HepG2 (cell line): ENCODE measurements around the gene ARHGAP35. TPM values are rescaled to one million over a fixed set of nuclear protein-coding genes. Genes with fewer than 3 reads are reported as not detected.

Experiments used
- AHR ChIP-seq: IDR thresholded peaks from 2 replicates; pipeline ENCODE4 v1.6.1; 2018; ENCODE audit warnings: missing genetic modification reagents, missing compliant biosample characterization
- BATF2 ChIP-seq: sonication (generic); formaldehyde crosslinking; IDR thresholded peaks from 2 replicates; pipeline ENCODE4 v1.8.0; 2022; ENCODE audit warnings: mild to moderate bottlenecking, missing genetic modification reagents, moderate library complexity
- FOXA3 ChIP-seq: IDR thresholded peaks from 2 replicates; pipeline ENCODE4 v1.6.1; 2016; ENCODE audit warnings: missing genetic modification reagents, missing compliant biosample characterization
- ZNF644 ChIP-seq: IDR thresholded peaks from 2 replicates; pipeline ENCODE4 v1.6.1; 2016; ENCODE audit warnings: low read depth
- ZSCAN30 ChIP-seq: sonication (generic); formaldehyde crosslinking; IDR thresholded peaks from 2 replicates; pipeline ENCODE4 v1.5.0; 2020; ENCODE audit warnings: mild to moderate bottlenecking, missing genetic modification reagents
- polyA plus RNA-seq, 8 experiments: library from polyadenylated mRNA; depleted of rRNA in 3 of 8; stranded (reverse) in 7 of 8; unstranded in 1 of 8; fragments of >200 nt; fragmentation: Illumina TruSeq in 4 of 8; extraction: Trizol in 4 of 8; gene quantifications; 2 replicates each; pipeline versions ENCODE4 v1.2.1 to v1.2.3, GENCODE V29; 2011 to 2016; ENCODE audit warnings: low read depth in 4 of 8, missing spikeins in 1 of 8, mixed read lengths in 1 of 8; ENCODE audit not compliant: insufficient read depth in 1 of 8
- total RNA-seq, 5 experiments: library from RNA; depleted of rRNA; stranded (reverse); fragments of >200 nt; fragmentation: Illumina TruSeq; extraction: Trizol; gene quantifications; 2 replicates each; pipeline ENCODE4 v1.2.3, GENCODE V29; 2016; ENCODE audit warnings: low read depth in 1 of 5
- TF ChIP-seq, protein P1 (sequence below): sonication (generic); formaldehyde crosslinking; IDR thresholded peaks from 2 replicates; pipeline ENCODE4 v1.5.0; 2020; ENCODE audit warnings: mild to moderate bottlenecking, missing genetic modification reagents
- TF ChIP-seq, protein P2 (sequence below): conservative IDR thresholded peaks from 2 replicates; pipeline ENCODE4 v1.6.1; 2018; ENCODE audit warnings: missing genetic modification reagents
- TF ChIP-seq, protein P3 (sequence below): sonication (generic); formaldehyde crosslinking; IDR thresholded peaks from 2 replicates; pipeline ENCODE4 v1.5.1; 2020; ENCODE audit warnings: mild to moderate bottlenecking, moderate library complexity, missing genetic modification reagents
- TF ChIP-seq, protein P4 (sequence below): sonication (generic); formaldehyde crosslinking; IDR thresholded peaks from 2 replicates; pipeline ENCODE4 v1.5.1; 2020; ENCODE audit warnings: mild to moderate bottlenecking, missing genetic modification reagents, moderate library complexity

ARHGAP35 gene
- total and polyA plus RNA-seq, 2 of the 13 experiments (the other 11 are each of a cell fraction or from before 2014, with no cell fraction given), result 30.1 to 30.2 TPM

GRCh38 chr19:46886546-46887239, 25.9 kb downstream of the ARHGAP35 start (continued):
- TF ChIP-seq, protein P1, sequence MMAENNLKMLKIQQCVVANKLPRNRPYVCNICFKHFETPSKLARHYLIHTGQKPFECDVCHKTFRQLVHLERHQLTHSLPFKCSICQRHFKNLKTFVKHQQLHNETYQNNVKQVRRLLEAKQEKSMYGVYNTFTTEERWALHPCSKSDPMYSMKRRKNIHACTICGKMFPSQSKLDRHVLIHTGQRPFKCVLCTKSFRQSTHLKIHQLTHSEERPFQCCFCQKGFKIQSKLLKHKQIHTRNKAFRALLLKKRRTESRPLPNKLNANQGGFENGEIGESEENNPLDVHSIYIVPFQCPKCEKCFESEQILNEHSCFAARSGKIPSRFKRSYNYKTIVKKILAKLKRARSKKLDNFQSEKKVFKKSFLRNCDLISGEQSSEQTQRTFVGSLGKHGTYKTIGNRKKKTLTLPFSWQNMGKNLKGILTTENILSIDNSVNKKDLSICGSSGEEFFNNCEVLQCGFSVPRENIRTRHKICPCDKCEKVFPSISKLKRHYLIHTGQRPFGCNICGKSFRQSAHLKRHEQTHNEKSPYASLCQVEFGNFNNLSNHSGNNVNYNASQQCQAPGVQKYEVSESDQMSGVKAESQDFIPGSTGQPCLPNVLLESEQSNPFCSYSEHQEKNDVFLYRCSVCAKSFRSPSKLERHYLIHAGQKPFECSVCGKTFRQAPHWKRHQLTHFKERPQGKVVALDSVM, result no peak
- TF ChIP-seq ZSCAN30 (CRISPR knock-in tag), result no peak
- no peak for TF ChIP-seq BATF2 (CRISPR knock-in tag)
- TF ChIP-seq, protein P2, sequence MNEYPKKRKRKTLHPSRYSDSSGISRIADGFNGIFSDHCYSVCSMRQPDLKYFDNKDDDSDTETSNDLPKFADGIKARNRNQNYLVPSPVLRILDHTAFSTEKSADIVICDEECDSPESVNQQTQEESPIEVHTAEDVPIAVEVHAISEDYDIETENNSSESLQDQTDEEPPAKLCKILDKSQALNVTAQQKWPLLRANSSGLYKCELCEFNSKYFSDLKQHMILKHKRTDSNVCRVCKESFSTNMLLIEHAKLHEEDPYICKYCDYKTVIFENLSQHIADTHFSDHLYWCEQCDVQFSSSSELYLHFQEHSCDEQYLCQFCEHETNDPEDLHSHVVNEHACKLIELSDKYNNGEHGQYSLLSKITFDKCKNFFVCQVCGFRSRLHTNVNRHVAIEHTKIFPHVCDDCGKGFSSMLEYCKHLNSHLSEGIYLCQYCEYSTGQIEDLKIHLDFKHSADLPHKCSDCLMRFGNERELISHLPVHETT (CRISPR knock-in tag), result no peak
- TF ChIP-seq, protein P3, sequence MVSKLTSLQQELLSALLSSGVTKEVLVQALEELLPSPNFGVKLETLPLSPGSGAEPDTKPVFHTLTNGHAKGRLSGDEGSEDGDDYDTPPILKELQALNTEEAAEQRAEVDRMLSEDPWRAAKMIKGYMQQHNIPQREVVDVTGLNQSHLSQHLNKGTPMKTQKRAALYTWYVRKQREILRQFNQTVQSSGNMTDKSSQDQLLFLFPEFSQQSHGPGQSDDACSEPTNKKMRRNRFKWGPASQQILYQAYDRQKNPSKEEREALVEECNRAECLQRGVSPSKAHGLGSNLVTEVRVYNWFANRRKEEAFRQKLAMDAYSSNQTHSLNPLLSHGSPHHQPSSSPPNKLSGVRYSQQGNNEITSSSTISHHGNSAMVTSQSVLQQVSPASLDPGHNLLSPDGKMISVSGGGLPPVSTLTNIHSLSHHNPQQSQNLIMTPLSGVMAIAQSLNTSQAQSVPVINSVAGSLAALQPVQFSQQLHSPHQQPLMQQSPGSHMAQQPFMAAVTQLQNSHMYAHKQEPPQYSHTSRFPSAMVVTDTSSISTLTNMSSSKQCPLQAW (CRISPR knock-in tag), result no peak
- TF ChIP-seq, protein P4, sequence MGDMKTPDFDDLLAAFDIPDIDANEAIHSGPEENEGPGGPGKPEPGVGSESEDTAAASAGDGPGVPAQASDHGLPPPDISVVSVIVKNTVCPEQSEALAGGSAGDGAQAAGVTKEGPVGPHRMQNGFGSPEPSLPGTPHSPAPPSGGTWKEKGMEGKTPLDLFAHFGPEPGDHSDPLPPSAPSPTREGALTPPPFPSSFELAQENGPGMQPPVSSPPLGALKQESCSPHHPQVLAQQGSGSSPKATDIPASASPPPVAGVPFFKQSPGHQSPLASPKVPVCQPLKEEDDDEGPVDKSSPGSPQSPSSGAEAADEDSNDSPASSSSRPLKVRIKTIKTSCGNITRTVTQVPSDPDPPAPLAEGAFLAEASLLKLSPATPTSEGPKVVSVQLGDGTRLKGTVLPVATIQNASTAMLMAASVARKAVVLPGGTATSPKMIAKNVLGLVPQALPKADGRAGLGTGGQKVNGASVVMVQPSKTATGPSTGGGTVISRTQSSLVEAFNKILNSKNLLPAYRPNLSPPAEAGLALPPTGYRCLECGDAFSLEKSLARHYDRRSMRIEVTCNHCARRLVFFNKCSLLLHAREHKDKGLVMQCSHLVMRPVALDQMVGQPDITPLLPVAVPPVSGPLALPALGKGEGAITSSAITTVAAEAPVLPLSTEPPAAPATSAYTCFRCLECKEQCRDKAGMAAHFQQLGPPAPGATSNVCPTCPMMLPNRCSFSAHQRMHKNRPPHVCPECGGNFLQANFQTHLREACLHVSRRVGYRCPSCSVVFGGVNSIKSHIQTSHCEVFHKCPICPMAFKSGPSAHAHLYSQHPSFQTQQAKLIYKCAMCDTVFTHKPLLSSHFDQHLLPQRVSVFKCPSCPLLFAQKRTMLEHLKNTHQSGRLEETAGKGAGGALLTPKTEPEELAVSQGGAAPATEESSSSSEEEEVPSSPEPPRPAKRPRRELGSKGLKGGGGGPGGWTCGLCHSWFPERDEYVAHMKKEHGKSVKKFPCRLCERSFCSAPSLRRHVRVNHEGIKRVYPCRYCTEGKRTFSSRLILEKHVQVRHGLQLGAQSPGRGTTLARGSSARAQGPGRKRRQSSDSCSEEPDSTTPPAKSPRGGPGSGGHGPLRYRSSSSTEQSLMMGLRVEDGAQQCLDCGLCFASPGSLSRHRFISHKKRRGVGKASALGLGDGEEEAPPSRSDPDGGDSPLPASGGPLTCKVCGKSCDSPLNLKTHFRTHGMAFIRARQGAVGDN (CRISPR knock-in tag), result no peak
- no peak for TF ChIP-seq ZNF644 (CRISPR knock-in tag)
- TF ChIP-seq FOXA3, result no peak
- no peak for TF ChIP-seq AHR (CRISPR knock-in tag)
- TF ChIP-seq, all 625 proteins: peak for 0
